ENCODE data around the gene CDC42BPG. TPM values are rescaled to one million over a fixed set of nuclear protein-coding genes. Genes with fewer than 3 reads are reported as not detected.
A peak's percentile ranks its signal among the peaks of the same experiment; 100 is the strongest.

CDC42BPG gene
- total and polyA plus RNA-seq, 9 of the 15 experiments (the other 6 are each of a cell fraction or from before 2014, with no cell fraction given): 0.04 to 8.8 (median 2.1) TPM

- TF ChIP-seq CBX2 (IDR thresholded peaks at IDR 0.05; ENCODE audit: insufficient read depth, low read length, poor library complexity, severe bottlenecking) (no peak), ZNF316 (IDR thresholded peaks at IDR 0.05) (no peak), SLC30A9 (CRISPR knock-in tag; IDR thresholded peaks at IDR 0.05) (no peak), BRD4 (IDR thresholded peaks at IDR 0.05) (no peak), PHB (CRISPR knock-in tag; IDR thresholded peaks at IDR 0.05) (no peak), ZFX (CRISPR knock-in tag; IDR thresholded peaks at IDR 0.05) (no peak), ETS2 (tag; IDR thresholded peaks at IDR 0.05; ENCODE audit: borderline replicate concordance, poor library complexity, severe bottlenecking) (no peak)
Observed at GRCh38 chr11:64883575-64883974, 39.1 kb upstream of the CDC42BPG start (continued).

- no peak overlapping the region for H2AFZ ChIP-seq (ENCODE audit: low read depth, low read length)
- ATAC-seq: no peak
- no peaks in the 10 kb centered on the region; the same call in 1 of the 2 replicates for H4K20me1 ChIP-seq (replicated peaks; ENCODE audit: control insufficient read depth, insufficient read depth, low read length)
- no peak for DNase-seq (ENCODE audit: extremely low read depth in 1 of 4, low spot score in 3 of 4)
- intact Hi-C loops (cut with micrococcal nuclease) (loop anchor here (10.0 kb wide), 1 partner anchor 233 kb away; the partner anchor contains the start of genes TM7SF2 and ZNHIT2), in situ Hi-C loops (cut with MboI) (no loop called here)
- peaks cover 25 to 60% of the 10 kb centered on the region in 2 experiments for H3K4me1 ChIP-seq (replicated peaks in 1 of 2; ENCODE audit: control insufficient read depth in 2 of 2, insufficient read depth in 2 of 2, low read length in 2 of 2)
- no peak overlapping the region for H3K9ac ChIP-seq (ENCODE audit: insufficient read depth in 1 of 2, low read depth in 2 of 2, low read length in 2 of 2)
- WGBS (ENCODE audit: insufficient coverage, low coverage, missing lambda C conversion rate): 55% methylated on average over 5 of the region's 5 CpGs
- no peak overlapping the region for H3K4me2 ChIP-seq (ENCODE audit: insufficient read depth, low read length)
- FAIRE-seq: no peak
- peaks cover 23% of the 10 kb centered on the region for H3K79me2 ChIP-seq (ENCODE audit: control insufficient read depth, insufficient read depth, low read length)
- ChIA-PET POLR2A (interaction anchor here (0.6 to 1.6 kb wide), 3 partner anchors 23 to 432 kb away, joined by 3 to 5 read pairs (median 3); no protein-coding TSS in a partner anchor), CTCF (ENCODE audit: low intra/inter-chr PET ratio) (no interaction called here)
- H3K36me3 ChIP-seq (ENCODE audit: control insufficient read depth, insufficient read depth, low read length): no peaks in the 10 kb centered on the region
- H3K9me1 ChIP-seq (ENCODE audit: control insufficient read depth, insufficient read depth, low read length): no peaks in the 10 kb centered on the region
- BruUV-seq (replicated peaks): no TSS peak
- H3K4me3 ChIP-seq: no peak overlapping the region
- TF ChIP-seq KDM1A (IDR thresholded peaks at IDR 0.05) (peak; percentile 53 to 67; a peak in 3 of 4 replicates), ZNF280A (IDR thresholded peaks at IDR 0.05; ENCODE audit: low read depth, partially characterized antibody) (no peak), RCOR1 (IDR thresholded peaks at IDR 0.05; ENCODE audit: borderline replicate concordance in 1 of 2, low read depth in 2 of 2, low read length in 2 of 2) (0 out of 4 replicates have a peak, but pooled peaks of 1 of the 2 experiments have one; percentile 14)
- H3K27ac ChIP-seq (ENCODE audit: extremely low read depth, low read depth, low read length): no peak overlapping the region
- H3K27me3 ChIP-seq (ENCODE audit: control insufficient read depth in 2 of 2, insufficient read depth in 2 of 2, low read length in 2 of 2): no peaks in the 10 kb centered on the region
- H3K9me3 ChIP-seq (replicated peaks; ENCODE audit: control insufficient read depth, insufficient read depth, low read depth, low read length): no peaks in the 10 kb centered on the region
Observed at GRCh38 chr11:64882243-64882642, 37.8 kb upstream of the CDC42BPG start.

All from K562 (cell line).